GM18870 (cell line): ENCODE data around the gene C1QTNF6.
"Not testable (repeated sequence)": the region's sequence is repeated elsewhere in the genome, so short reads cannot be mapped to it uniquely, and the experiment has no call there.

Experiments used
- ATAC-seq: cut with Tn5 transposase; IDR thresholded peaks from one replicate; pipeline ENCODE4 v1.9.1; 2021; ENCODE audit warnings: moderate library complexity; ENCODE audit not compliant: unreplicated experiment

C1QTNF6 gene

DNA sequence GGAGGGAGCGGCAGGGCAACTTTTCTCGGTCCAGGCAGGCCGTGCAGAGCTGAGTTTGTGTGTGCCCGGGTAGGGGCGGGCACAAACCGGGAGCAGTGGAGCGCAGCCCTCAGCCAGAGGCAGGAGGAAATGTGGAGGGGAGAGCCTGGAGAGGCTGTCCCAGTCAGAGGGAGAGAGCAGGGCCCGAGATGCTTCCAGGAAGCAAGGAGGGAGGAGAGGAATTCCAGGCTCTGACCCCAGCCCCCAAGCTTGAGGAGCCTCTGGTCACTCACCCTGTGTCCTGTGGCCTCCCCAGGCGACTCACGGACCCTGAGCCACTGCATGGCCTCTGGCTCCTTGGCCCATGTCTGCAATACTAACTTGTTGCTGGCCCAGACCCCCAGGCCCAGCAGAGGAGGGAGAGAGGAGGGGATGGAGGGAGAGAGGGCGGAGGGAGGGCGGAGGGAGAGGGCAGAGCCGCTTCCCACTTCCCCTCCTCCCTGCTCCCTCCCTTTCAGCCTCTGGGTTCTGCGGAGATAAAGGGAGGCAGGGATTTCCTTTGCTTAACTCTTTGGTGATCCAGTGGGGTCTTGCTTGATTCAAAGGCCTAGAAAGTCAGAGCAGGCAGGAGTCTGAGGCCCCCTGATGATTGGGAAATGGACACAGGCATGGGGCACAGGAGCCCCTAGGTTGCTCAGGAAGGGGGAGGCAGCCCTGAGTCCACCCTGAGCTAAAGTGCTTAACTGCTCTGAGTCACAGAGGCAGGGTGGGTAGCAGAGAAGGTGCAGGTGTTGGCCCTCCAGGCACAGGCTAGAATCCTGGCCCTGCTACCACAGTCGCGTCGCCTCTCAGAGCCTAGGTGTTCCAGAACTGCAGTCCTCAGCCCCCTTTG lies at the start of gene C1QTNF6:
C1QTNF6 (minus strand) TSS at position 357 of the 871 bp plus-strand sequence; CDS start at position 323, 34 bp downstream.
- no peak for ATAC-seq

DNA sequence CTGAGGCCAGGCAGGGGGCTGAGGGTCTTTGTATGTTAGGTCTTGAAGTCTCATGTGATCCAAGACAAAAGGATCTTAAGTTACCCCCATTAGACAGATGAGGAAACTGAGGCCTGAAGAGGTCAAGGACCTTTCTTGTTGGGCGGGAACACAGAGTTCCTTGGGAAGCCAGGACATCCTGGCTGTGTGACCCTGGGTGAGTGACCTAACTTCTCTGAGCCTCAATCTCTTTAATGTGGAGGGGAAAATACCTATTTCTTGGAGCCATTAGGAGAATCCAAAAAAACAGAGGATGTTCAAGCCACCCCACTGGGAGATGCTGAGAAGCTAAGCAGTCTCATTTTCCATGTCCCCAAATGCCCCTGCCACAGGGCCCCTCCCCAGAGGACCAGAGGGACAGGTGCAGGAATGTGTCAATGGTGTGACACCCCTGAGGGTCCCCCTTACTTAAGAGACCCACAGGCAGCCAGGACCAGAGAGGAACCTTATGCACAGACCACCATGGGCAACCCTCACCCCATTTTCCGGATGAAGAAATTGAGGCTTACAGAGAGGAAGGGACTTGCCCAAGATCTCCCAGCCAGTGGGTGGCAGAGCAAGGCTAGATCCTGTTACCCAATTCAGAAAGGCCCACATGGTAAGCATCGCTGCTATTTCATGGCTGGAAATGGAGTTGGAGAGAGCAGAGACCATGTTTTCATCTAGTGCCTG lies 48.0 kb upstream of the C1QTNF6 start:
- ATAC-seq, result no peak

DNA sequence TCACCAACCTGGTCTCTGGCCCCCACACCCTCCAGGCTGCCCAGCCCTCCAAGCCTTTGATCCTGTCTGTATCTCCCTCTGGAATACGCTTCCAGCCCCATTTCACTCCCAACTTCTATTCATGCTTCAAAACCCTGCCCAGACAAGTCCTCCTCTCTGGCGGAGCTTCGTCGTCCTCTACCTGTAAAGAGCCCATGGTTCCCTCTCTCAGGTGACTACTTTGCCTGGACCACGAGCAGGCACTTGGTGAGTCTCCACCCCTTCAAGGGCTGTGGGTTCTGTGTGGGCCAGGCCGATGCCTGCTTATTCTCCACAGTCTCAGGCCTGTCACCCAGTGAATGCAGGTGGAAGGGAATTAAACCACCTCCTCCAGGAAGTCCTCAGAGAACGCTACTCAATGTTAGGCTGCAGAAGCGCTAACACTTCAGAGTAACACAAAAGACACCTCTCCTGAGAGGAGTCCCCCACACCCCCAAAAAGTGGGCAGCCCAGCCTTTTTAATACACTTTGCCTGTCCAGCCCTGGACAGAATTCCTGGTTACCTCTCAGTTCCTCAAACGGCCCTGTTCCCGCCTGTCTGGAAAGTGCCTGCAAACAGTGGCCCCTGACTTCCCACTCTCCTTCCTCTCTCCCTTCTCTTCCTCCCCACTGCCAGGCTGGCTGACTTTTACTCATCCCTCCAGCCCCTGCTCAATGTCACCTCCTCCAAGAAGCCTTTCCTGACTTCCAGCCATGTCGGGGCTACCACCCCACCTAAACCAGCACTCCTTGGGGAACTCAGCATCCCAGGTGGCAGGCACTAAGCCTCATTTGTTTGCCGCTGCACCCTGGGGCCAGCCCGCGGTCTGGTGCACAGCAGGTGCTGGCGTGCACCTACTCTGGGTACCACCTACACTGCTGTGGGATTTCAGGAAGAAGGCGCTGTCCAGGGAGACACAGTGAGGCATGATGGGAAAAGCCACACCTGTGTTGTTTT lies 47.0 kb upstream of the C1QTNF6 start:
- no peak for ATAC-seq

DNA sequence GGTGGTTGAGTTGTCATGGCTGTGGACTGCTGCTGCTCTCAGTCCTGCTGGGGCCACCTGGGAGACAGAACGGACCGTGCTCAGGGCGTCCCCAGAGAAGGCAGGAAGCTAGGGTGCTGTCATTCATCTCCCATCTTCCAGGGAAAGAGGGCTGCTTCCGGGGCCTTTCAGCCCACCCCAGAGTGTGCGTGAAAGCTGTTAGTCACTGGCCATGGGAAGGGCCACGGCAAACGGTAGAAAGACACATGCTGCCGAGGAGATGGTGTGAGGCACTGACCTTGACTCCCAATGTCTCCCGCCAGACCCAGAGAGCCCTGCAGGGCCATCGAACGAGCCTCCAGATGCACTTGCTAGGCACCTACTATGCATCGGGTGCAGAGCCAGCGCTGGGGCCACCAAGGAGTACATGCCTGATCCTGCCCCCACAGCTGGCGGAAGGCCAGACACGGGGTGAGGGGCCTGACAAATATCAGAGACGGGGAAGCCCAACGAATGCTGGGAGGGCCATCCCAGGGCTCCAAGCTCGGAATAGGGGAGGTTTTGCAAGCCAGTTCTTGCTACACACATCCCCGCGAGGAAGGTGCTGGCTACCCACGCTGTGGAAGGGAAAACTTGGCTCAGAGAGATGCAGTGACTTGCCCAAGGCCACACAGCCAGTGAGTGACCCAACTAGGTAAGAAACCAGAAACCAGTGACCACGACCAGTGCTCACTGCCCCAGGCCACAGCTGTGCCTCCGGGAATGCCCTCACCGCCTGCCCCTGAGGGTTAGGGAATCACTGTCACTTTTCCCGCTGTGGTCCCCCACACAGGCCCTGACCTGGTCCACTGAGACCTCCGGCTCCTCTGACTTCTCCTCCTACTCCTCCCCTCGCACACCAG lies 45.9 kb upstream of the C1QTNF6 start:
- ATAC-seq, result no peak

DNA sequence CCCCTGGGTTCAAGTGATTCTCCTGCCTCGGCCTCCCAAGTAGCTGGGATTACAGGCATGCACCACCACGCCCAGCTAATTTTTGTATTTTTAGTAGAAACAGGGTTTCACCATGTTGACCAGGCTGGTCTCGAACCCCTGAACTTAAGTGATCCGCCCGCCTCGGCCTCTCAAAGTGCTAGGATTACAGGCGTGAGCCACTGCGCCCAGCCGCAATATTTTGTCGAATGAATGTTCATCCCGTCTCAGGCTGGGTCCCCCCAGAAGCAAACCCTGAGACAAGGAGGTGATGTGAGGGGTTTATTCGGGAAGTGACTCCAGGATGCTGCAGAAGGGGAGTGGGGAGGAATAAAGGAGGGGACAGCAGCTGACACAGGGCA lies 45.3 kb upstream of the C1QTNF6 start:
- ATAC-seq, result not testable (repeated sequence)

DNA sequence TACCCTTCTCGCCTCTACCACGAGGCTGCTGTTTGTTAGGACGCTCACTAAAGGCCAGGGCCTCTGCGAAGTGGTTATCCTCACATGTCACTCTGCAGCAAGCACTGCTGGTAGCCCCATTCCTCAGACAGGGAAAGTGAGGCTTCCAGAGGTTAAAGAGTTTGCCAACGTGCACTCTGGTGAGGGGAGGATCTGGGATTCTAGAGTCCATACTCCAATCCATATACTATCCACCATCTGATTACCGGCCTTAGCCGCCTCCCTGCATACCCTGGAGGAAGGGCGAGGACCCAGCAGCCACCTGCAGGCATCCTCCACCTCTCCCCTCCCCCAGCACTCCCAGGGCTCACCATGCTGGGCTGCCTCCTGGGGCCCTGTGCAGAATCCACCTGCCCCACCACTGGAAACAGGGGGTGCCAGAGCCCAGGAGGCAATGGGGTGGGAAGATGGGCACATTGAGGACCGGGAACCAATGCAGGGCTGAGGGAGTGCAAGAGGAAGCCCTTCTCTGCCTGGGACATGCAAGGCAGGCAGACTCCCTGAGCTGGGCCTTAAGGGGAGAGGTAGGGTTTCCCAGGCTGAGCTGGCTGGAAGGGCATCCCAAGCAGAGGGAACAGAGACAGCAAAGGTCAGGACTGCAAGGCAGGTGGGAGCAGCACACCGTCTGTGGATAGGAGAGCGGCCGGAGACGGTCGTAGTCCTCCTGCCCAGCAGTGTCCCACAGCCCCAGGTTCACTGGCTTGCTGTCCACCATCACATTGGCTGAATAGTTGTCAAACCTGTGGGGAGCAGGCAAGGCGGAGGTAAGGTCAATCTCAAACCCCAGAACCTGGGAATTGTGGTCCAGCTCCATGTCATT lies 44.3 kb upstream of the C1QTNF6 start:
- ATAC-seq, result no peak

DNA sequence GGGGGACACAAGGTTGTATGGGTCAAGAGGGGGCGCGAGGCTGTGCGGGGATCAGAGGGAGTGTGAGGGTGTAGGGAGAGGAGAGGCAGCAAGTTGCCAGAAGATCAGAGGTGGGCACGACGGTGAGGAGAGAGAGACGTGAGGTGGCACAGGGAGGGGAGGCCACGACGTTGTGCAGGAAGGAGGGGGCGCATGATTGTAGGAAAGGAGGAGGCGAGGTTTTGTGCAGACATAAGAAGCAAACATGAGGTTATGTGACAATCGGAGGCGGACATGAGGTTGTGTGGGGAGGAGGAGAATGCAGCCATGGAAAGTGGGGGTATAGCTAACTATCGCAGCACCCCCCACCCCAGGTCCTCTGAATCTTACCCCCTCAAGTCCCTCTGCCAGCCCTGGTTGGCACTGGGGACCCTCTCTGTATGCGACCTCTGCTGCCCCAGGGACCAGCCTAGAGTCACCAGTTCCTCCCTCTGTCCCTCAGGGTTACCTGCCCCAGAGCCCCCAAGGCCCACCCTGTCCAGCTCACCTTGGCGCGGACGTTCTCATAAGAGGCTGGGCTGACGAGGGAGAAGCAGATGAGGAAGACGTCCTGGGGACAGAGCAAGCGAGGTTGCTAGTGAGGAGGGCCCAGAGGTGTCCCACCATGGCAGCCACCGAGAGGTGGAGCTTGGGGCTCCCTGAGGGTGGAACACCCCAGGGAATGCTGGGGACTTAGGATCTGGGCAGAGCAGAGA lies 43.5 kb upstream of the C1QTNF6 start:
- no peak for ATAC-seq

DNA sequence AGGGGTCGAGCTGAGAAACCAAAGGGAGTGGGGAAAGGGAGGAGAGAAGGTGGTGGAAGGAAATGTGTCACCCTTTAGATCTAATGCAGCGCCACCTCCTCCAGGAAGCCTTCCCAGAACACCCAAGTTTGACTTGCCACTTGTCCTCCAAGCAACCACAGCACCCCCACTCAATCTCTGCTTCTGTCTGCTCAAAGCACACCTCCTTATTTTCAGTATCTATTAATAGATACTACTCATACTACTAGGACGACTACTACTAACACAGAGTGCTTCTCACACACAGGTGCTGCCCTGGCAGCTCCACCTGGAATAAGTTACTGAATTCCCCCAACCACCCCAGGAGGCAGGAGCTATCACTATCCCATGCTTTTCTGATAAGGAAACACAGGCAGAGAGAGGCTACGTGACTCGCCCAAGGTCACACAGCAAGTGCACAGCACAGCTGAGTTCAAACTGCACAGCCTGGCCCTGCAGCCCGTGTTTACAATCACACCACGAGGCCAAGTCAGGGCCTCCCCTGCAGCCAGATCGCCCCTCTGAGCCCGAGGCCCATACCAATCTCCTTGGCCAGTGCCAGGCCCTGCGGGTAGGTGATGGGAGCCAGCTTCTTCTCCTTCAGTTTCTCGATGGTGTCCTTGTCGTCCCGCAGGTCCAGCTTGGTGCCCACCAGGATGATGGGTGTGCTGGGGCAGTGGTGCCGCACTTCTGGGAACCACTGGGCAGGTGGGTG lies 42.8 kb upstream of the C1QTNF6 start:
- no peak for ATAC-seq

DNA sequence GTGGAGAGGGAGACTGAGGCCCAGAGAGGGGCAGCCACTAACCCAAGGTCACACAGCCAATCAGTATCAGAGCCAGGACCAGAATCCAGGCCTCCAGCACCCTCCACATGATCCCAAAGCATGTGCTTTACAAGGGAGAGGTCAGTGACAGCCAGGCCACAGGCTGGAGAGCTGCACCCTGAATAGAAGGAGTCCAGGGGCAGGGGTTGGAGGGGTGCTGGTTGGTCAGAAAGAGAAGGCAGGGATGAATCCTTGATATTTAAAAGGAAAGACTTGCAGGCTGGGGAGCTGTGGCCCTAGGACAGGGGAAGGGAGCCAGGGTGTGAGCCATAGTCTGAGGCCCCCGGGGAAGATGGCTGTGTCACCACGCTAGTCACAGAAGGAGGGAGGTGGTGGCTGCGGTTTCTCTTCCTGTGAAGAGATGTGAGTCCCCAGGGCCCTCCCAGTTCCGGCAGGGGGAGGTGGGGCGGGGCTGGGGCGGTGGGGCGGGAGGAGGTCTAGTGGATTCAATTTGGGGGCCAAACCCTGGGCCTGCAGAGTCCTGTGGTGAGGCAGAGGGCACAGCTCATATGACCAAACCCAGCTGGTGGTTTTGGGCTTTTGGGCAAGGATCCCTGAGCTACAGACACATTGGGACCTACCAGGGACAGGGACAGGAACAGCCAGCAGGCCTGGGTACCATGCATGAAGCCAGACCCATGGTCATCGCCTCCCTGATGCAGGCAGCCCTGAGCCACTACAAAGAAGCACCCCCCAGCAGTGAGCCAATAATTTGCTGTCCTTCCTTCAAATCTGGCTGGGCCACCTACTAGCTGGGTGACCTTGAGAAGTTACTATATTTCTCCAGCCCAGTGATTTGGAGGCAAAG lies 42.0 kb upstream of the C1QTNF6 start:
- no peak for ATAC-seq

DNA sequence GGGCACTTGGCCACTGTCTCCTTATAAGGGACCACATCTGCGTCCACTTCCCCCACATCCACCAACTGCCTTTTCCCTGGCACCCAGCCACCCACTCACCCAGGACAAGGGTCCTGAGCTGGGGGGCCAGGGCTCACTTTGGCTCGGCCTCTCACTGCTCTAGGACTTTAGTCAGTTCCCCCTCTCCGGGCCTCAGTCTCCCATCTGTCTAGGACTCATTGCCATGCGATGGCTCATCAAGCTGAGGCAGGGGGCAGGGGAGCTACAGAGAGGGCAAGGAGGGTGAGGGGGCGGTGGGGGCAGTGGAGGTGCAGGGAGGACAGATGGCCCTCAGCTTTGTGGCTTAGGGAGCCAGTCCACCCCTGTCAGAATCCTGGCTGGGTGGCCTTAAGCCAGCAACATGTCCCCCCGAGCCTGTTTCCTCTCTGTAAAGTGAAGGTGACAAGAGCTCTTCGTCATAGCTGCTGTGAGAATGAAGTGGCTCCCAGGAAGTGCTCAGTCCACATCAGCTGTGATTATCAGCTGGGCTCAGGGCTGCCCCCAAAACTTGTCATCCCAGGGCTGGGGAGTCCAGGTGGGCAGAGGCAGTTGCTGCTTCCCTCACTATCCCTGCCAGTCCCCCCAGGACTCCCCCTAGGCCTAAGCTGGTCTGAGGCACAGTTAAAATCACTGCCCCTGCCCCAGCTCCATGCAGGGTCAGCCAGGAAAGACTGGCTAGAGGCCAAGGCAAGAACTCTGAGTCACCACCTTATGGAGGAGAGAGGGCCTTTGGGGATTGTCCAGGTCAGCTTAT lies 41.2 kb upstream of the C1QTNF6 start:
- ATAC-seq, result no peak

DNA sequence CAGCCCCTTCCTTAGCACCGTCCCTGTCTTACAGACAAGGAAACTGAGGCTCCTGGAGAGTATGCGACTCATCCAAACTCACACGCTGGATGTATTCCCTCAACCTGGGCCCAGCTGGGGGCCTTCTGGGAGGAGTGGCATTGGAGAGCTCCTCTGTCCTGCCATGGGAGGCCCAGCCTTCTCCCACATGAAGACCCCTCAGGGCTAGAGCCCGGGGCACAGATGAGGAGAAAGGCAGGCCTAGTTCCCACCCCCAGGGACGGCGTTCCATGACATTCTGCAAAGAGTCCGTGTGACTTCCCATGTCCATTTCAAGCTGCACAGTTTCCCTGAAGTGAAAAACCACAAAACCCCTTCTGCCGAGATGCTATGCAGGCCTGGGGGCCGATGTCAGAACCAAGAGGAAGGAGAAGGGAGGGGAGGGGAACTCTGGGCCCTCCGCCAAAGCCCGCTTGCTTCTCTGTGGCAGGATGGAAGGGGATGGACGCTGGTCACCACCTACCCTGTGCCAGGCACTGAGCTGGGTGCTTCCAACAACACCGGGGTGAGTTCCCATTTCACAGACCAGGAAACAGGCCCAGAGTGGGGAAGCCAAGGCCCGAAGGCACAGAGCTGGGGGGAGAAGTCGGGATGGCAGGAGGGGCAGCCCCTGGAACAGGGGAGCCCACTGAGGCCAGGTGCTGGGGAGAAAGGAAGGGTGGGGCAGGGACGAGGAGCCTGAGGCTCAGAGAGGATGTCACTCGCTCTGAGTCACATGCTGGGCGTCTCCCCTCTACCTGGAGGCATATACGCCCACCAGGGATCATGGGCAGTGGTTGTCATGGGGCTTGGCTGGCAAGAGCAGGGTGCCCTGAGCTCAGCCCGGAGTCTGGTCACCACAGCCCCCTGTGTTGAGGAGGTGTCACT lies 40.3 kb upstream of the C1QTNF6 start:
- no peak for ATAC-seq

DNA sequence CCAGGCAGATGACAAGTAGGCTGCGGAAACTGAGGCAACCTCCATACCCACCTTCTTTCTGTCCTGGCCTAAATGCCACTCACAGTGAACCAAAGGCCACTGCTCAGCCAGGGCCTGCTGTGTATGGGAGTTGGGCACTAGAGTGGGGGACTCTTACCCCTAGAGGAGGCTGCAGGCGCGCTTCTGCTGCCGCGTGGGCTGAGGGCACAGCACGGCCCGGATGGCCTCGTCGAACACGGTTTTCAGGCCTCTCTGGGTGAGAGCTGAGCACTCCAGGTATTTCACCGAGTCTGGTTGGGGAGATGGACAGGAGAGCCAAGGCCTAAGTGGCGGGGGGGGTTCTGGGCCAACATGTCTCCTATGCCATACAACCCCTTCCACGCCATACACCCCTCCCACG lies 38.5 kb upstream of the C1QTNF6 start:
- ATAC-seq, result no peak

DNA sequence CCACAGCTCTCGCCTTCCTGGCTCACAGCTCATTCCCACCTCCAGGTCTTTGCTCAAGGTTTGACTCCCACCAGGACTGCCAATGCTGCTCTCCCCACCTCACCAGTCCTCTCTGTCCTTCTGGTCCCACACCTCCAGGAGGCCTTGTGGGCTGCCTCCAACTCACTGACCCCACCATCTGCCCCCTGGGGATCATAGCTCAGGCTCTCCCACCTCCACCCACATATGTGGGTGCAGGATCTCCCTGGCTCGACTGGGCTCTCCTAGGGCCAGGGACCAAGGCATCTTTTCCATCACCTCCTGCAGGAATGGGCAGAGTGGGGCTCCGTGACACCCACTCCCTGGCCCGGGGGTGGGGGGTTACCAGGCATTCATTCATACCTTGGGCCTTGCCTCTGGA lies 38.0 kb upstream of the C1QTNF6 start:
- no peak for ATAC-seq

DNA sequence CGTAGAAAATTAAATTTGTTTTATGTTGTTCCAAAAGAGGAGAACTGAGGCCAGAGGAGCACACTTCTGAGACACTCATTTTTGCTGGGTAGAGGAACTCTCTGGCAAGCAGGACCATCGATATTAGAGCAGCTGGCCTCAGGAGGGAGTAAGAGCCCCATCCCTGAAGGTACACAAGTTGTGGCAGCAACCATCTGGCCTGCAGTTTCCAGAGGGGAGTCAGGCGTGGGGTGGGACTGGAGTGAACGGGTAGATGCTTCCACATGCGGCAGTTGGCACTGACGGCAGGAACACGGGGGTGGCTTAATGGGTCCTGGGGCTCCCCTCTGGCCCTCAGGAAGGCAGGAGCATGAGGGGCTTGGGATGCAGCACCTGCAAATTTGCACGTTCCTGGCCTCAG lies 37.4 kb upstream of the C1QTNF6 start:
- no peak for ATAC-seq

DNA sequence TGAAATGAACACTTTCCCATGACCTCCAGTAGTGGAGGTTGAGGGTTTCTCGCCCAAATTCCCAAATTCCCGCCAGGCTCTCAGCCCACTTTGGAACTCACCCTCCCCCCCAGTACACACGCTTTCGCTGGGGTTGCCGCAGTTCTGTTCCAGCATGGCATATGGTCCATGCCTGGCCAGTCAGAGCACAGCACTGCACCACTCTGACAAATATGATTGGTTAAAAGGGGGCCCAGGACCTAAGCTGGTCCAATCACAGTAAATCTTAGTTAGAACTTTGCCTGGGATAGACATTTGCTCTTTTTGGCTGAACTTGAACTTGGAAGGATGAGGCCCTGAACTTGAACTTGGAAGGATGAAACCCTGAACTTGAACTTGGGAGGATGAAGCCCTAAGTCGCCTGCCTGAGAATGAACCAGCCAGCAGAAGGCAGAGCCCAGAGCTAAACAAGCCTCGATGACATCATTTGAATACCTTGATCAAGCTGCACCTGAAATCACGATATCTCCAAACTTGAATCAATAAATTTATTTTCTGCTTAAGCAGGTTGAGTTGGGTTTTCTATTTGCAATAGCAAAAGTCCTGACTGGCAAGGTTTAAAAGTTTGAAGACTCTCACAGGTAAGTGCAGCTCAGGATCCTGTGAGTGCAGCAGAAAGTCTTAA lies 36.8 kb upstream of the C1QTNF6 start:
- no peak for ATAC-seq
